ENCODE measurements around the gene VPS52. TPM values are rescaled to one million over a fixed set of nuclear protein-coding genes. Genes with fewer than 3 reads are reported as not detected.

The VPS52 gene
- polyA plus RNA-seq, 1 donor: 59.8 TPM

DNA sequence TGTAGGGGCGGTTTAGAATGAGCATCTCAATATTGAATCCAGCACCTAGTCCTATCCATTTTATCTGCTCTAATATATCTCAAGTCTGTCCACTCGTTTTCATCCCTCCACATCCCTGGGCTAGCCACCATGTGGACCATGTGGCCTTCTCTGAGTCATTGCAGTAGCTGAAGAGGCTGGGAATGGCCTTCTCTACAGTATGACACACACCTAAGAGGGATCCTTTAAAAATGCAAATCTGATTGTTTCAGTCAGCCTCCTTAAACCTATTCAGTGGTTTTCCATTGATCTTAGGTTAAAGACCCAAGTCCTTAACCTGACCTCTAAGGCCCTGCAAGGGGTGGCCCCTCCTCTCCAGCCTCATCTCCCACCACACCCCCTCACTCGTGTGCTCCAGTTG, 54.0 kb downstream of the VPS52 start:
- Histone ChIP-seq H3K9me3 (ENCODE audit: control insufficient read depth, low read depth, low read length) (no peaks in the 10 kb centered on the region), H3K27ac (ENCODE audit: low read length) (no peak overlapping the region), H3K36me3 (ENCODE audit: control insufficient read depth, insufficient read depth, low read length) (no peaks in the 10 kb centered on the region), H3K27me3 (ENCODE audit: control insufficient read depth, insufficient read depth, low read length) (peaks cover 38% of the 10 kb centered on the region), H3K4me3 (ENCODE audit: low read length) (no peak overlapping the region), H3K4me1 (ENCODE audit: control insufficient read depth, insufficient read depth, low read length) (peaks cover 8% of the 10 kb centered on the region)
- no peak for DNase-seq
- WGBS (ENCODE audit: insufficient coverage, low lambda C conversion rate): no CpG with 5 or more reads among the region's 3 CpGs

DNA sequence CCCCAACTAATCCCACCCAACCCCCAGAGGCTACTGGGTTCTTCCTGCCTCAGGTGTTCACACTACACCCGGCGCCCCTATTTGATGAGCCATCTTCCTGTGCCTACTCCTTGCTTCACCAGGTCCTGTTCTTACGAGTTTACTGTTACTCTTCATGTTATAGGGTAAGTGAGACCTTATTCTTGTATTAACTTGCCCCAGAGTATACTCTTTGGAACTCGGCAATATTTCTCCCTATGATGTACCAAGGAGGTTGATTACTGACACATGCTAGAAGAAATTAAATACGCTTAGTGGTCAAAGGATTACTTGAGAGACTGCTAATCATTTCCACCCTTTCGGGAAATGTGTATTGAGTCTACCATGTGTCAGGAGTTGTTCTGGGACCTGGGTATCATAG, 54.4 kb downstream of the VPS52 start:
- H3K9me3 ChIP-seq (ENCODE audit: control insufficient read depth, low read depth, low read length): no peaks in the 10 kb centered on the region
- no CpG with 5 or more reads among the region's 6 CpGs for WGBS (ENCODE audit: insufficient coverage, low lambda C conversion rate)
- H3K36me3 ChIP-seq (ENCODE audit: control insufficient read depth, insufficient read depth, low read length): peaks cover under 1% of the 10 kb centered on the region
- no peak overlapping the region for H3K4me3 ChIP-seq (ENCODE audit: low read length)
- DNase-seq: no peak
- peaks cover 9% of the 10 kb centered on the region for H3K4me1 ChIP-seq (ENCODE audit: control insufficient read depth, insufficient read depth, low read length)
- peaks cover 39% of the 10 kb centered on the region for H3K27me3 ChIP-seq (ENCODE audit: control insufficient read depth, insufficient read depth, low read length)
- H3K27ac ChIP-seq (ENCODE audit: low read length): no peak overlapping the region

DNA sequence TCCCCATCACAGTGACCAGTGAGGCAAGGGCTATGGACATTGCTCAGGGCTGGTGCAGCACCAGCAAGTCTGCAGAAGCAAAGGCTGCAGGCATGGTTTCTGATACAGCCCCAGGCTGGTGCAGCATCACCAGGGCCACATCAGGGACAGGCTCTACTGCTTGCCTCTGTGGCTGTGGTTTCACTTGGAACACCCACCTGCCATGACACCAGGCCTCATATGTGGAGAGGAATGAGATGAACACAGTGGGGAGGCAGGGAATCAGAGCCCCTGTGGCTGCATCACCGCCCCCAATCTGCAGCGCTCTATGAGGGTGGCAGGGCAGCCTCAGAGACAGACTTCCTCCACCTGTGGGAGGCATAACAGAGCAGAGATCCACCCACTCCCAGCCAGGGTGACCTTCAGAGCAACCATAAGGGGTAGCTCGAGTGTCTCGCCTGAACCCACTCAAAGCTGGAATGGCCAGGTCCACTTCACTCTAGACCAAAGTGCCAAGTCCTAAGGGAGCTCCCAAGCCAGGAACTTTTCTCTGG, 55.5 kb downstream of the VPS52 start:
- WGBS (ENCODE audit: insufficient coverage, low lambda C conversion rate): no CpG with 5 or more reads among the region's 4 CpGs
- no peak overlapping the region for H3K27ac ChIP-seq (ENCODE audit: low read length)
- no peak overlapping the region for H3K4me3 ChIP-seq (ENCODE audit: low read length)
- DNase-seq: no peak
- no peaks in the 10 kb centered on the region for H3K9me3 ChIP-seq (ENCODE audit: control insufficient read depth, low read depth, low read length)
- peaks cover 9% of the 10 kb centered on the region for H3K4me1 ChIP-seq (ENCODE audit: control insufficient read depth, insufficient read depth, low read length)
- H3K36me3 ChIP-seq (ENCODE audit: control insufficient read depth, insufficient read depth, low read length): peaks cover 8% of the 10 kb centered on the region
- H3K27me3 ChIP-seq (ENCODE audit: control insufficient read depth, insufficient read depth, low read length): peaks cover 38% of the 10 kb centered on the region

DNA sequence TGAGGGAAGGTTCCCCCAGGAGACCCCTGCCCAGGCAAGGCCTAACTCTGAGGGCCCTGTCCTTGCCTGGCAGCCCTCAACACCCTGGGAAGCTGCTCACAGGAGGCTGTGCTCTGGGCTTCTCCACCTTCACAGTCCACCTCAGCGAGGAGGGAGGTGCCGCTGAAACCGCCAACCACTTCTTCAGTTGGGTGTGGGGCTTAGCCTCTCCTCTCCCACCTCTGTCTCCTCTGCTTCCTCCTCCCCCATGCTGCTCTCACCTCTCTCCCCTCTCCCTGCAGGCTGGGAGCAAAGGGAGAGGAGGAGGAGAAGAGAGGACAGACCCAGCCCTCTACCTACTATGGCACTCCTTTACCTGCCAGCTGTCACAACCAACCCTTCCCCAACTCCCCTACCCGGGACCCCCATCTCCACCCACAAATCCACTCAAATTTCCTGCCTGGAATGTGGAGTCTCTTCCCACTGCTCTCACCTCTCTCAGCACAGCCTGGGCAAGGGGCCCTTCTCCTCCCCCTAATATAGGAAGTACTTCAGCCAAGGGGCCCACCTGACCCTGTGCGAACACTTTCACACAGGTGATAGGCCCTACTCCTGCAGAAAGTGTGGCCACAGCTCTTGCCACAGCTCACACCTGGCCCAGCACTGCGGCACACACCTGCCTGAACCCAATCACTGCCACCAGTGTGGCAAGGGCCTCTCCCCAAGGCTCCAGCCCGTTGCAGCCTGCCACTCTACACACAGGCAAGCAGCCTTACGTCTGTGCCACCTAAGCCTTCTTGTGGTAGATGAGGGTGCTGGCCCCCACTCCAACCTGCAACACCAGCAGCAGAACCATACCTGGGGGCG, 56.2 kb downstream of the VPS52 start:
- Histone ChIP-seq H3K4me3 (ENCODE audit: low read length) (no peak overlapping the region), H3K27me3 (ENCODE audit: control insufficient read depth, insufficient read depth, low read length) (peaks cover 38% of the 10 kb centered on the region), H3K27ac (ENCODE audit: low read length) (no peak overlapping the region), H3K36me3 (ENCODE audit: control insufficient read depth, insufficient read depth, low read length) (peaks cover 13% of the 10 kb centered on the region), H3K9me3 (ENCODE audit: control insufficient read depth, low read depth, low read length) (no peaks in the 10 kb centered on the region), H3K4me1 (ENCODE audit: control insufficient read depth, insufficient read depth, low read length) (peaks cover 9% of the 10 kb centered on the region)
- no peak for DNase-seq
- WGBS (ENCODE audit: insufficient coverage, low lambda C conversion rate): no CpG with 5 or more reads among the region's 9 CpGs

DNA sequence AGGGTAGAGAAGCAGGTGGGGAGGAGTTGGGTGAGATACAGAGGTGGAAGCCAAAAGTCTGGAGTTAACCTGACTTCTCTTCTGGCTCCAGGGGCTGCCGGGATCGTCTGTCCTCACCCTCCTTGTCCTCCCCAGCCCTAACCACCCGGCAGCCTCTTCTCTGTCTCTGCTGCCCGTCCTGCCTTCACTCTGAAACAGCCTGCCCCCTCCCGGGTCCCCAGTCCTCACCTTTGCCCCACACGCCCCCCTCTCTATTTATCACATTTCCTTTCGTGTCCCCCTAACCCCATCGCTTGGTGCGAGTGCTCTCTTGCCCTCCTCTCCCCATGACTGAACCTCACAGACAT, 57.7 kb downstream of the VPS52 start:
- H3K4me3 ChIP-seq (ENCODE audit: low read length): peak overlapping the region; percentile 46
- H3K27ac ChIP-seq (ENCODE audit: low read length): no peak overlapping the region
- H3K4me1 ChIP-seq (ENCODE audit: control insufficient read depth, insufficient read depth, low read length): peaks cover 9% of the 10 kb centered on the region
- peaks cover 26% of the 10 kb centered on the region for H3K36me3 ChIP-seq (ENCODE audit: control insufficient read depth, insufficient read depth, low read length)
- DNase-seq: no peak
- no CpG with 5 or more reads among the region's 9 CpGs for WGBS (ENCODE audit: insufficient coverage, low lambda C conversion rate)
- peaks cover 38% of the 10 kb centered on the region for H3K27me3 ChIP-seq (ENCODE audit: control insufficient read depth, insufficient read depth, low read length)
- no peaks in the 10 kb centered on the region for H3K9me3 ChIP-seq (ENCODE audit: control insufficient read depth, low read depth, low read length)

DNA sequence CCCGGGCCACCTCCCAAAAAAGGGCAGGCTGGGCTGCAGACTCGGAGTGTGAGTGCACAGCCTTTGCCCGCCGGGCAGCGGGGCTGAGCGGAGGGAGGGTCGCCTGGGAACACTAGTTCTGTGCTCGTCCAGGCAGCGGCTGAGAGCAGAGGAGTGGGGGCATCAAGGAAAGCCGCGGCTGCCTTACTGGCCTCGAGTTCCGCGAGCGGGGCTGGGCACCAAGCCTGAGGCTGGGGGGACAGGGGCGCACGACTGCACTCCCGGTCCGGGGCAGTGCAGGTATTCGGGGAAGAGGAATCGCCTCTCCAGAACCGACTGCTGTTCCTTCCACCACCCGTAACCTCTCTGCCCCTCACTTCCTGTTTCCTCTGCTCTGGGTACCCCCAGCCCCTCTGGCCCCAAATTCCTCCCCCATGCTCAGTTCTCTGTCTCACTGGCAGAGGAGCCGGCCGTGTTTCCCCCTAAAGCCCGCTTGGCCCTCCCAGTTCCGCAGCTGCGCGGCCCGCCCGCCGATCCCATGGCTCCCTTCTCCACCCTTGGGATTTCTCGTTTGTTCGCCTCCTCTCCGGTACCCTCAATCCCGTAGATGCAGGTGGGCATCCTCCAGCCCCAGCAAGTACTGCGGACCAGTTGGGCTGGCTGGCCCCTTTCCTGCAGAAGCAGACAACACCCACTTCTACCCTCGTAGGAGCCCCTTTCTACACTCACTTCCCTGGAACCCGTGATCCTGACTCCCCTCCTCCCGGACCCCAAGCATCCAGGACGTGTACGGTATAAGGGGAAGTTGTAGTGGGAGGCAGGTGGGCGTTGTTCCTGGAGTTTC, 58.3 kb downstream of the VPS52 start:
- H3K4me3 ChIP-seq (ENCODE audit: low read length): peak overlapping the region; percentile 46
- no peak for DNase-seq
- WGBS (ENCODE audit: insufficient coverage, low lambda C conversion rate): no CpG with 5 or more reads among the region's 43 CpGs
- peaks cover 26% of the 10 kb centered on the region for H3K36me3 ChIP-seq (ENCODE audit: control insufficient read depth, insufficient read depth, low read length)
- peaks cover 35% of the 10 kb centered on the region for H3K27me3 ChIP-seq (ENCODE audit: control insufficient read depth, insufficient read depth, low read length)
- no peak overlapping the region for H3K27ac ChIP-seq (ENCODE audit: low read length)
- no peaks in the 10 kb centered on the region for H3K9me3 ChIP-seq (ENCODE audit: control insufficient read depth, low read depth, low read length)
- peaks cover 9% of the 10 kb centered on the region for H3K4me1 ChIP-seq (ENCODE audit: control insufficient read depth, insufficient read depth, low read length)

DNA sequence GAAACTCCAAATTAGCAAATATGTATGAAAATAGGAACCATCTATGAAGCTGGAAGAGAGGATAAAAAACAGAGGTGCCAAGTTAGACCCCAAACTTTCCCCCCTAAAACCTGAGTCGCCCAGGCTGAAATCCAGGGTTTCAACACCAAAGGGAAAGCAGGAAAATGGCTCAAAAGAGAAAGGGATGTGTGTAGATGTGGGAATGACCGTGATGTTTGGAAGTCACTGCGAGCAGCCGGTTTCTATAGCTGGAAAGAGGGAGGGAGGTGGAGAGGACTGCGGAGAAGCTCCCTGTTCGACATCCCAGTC, 58.9 kb downstream of the VPS52 start:
- no CpG with 5 or more reads among the region's 6 CpGs for WGBS (ENCODE audit: insufficient coverage, low lambda C conversion rate)
- Histone ChIP-seq H3K4me1 (ENCODE audit: control insufficient read depth, insufficient read depth, low read length) (peaks cover 9% of the 10 kb centered on the region), H3K36me3 (ENCODE audit: control insufficient read depth, insufficient read depth, low read length) (peaks cover 26% of the 10 kb centered on the region), H3K9me3 (ENCODE audit: control insufficient read depth, low read depth, low read length) (no peaks in the 10 kb centered on the region), H3K4me3 (ENCODE audit: low read length) (peak overlapping the region; percentile 46), H3K27ac (ENCODE audit: low read length) (no peak overlapping the region), H3K27me3 (ENCODE audit: control insufficient read depth, insufficient read depth, low read length) (peaks cover 34% of the 10 kb centered on the region)
- no peak for DNase-seq

DNA sequence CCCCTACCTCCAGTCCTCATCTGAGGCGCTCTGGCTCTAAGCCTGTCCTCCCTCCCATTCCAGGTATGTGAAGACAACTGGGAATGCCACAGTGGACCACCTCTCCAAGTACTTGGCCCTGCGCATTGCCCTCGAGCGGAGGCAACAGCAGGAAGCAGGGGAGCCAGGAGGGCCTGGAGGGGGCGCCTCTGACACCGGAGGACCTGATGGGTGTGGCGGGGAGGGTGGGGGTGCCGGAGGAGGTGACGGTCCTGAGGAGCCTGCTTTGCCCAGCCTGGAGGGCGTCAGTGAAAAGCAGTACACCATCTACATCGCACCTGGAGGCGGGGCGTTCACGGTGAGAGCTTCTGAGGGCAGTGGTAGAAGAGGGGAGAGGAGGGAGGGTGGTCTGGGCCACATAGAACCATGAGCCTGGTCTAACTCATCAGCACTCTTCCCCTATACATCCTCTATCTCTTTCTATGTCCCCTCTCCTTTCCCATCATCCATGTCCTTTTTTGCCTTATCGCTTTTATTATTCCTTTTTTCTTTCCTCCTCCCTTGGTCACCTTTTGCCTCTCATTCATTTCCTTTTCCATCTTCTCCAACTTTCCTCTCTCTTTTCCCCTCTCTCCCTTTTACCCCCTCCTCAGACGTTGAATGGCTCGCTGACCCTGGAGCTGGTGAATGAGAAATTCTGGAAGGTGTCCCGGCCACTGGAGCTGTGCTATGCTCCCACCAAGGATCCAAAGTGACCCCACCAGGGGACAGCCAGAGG, 59.8 kb downstream of the VPS52 start:
- H3K4me1 ChIP-seq (ENCODE audit: control insufficient read depth, insufficient read depth, low read length): peaks cover 17% of the 10 kb centered on the region
- no peak for DNase-seq
- 90% methylated on average over 2 of the region's 18 CpGs for WGBS (ENCODE audit: insufficient coverage, low lambda C conversion rate)

DNA sequence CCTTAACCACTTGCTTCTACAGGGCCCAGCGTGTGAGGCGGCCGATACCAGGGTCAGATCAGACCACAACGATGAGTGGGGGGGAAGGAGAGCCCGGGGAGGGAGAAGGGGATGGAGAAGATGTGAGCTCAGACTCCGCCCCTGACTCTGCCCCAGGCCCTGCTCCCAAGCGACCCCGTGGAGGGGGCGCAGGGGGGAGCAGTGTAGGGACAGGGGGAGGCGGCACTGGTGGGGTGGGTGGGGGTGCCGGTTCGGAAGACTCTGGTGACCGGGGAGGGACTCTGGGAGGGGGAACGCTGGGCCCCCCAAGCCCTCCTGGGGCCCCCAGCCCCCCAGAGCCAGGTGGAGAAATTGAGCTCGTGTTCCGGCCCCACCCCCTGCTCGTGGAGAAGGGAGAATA, 60.5 kb downstream of the VPS52 start:
- Histone ChIP-seq H3K27me3 (ENCODE audit: control insufficient read depth, insufficient read depth, low read length) (peaks cover 34% of the 10 kb centered on the region), H3K4me1 (ENCODE audit: control insufficient read depth, insufficient read depth, low read length) (peaks cover 22% of the 10 kb centered on the region), H3K27ac (ENCODE audit: low read length) (no peak overlapping the region), H3K4me3 (ENCODE audit: low read length) (no peak overlapping the region), H3K9me3 (ENCODE audit: control insufficient read depth, low read depth, low read length) (peaks cover 2% of the 10 kb centered on the region), H3K36me3 (ENCODE audit: control insufficient read depth, insufficient read depth, low read length) (peaks cover 26% of the 10 kb centered on the region)
- DNase-seq: no peak
- no CpG with 5 or more reads among the region's 17 CpGs for WGBS (ENCODE audit: insufficient coverage, low lambda C conversion rate)

More for the DNA sequence above, 59.8 kb downstream of the VPS52 start:
- no peak overlapping the region for H3K4me3 ChIP-seq (ENCODE audit: low read length)
- H3K9me3 ChIP-seq (ENCODE audit: control insufficient read depth, low read depth, low read length): peaks cover 2% of the 10 kb centered on the region
- no peak overlapping the region for H3K27ac ChIP-seq (ENCODE audit: low read length)
- H3K36me3 ChIP-seq (ENCODE audit: control insufficient read depth, insufficient read depth, low read length): peaks cover 26% of the 10 kb centered on the region
- H3K27me3 ChIP-seq (ENCODE audit: control insufficient read depth, insufficient read depth, low read length): peaks cover 34% of the 10 kb centered on the region

DNA sequence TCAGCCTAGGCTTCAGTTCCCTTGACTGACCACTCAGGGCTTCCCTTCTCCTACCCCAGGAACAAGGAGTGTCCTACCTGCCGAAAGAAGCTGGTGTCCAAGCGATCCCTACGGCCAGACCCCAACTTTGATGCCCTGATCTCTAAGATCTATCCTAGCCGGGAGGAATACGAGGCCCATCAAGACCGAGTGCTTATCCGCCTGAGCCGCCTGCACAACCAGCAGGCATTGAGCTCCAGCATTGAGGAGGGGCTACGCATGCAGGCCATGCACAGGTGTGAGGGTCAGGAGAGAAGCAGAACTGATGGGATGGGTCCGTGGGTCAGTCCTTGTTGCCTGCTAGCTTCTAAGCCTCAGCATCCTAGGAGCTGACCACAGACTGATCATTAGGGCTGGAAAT, 61.8 kb downstream of the VPS52 start:
- peaks cover 29% of the 10 kb centered on the region for H3K4me1 ChIP-seq (ENCODE audit: control insufficient read depth, insufficient read depth, low read length)
- no peak for DNase-seq
- no CpG with 5 or more reads among the region's 10 CpGs for WGBS (ENCODE audit: insufficient coverage, low lambda C conversion rate)
- peaks cover 26% of the 10 kb centered on the region for H3K27me3 ChIP-seq (ENCODE audit: control insufficient read depth, insufficient read depth, low read length)
- no peak overlapping the region for H3K27ac ChIP-seq (ENCODE audit: low read length)
- H3K36me3 ChIP-seq (ENCODE audit: control insufficient read depth, insufficient read depth, low read length): peaks cover 26% of the 10 kb centered on the region
- H3K9me3 ChIP-seq (ENCODE audit: control insufficient read depth, low read depth, low read length): peaks cover 2% of the 10 kb centered on the region
- H3K4me3 ChIP-seq (ENCODE audit: low read length): no peak overlapping the region

Data from large intestine (tissue), 3 donors.